HUES6 (cell line): ENCODE data around the gene MEF2A.
A peak's percentile ranks its signal among the peaks of the same experiment; 100 is the strongest.
"Not testable (repeated sequence)": the region's sequence is repeated elsewhere in the genome, so short reads cannot be mapped to it uniquely, and the experiment has no call there.

Experiments
- H3K27ac ChIP-seq: 2 replicates; pipeline ENCODE4 v1.7.0; 2013; ENCODE audit warnings: low read depth, mild to moderate bottlenecking, low read length, inconsistent platforms
- H3K27me3 ChIP-seq: 2 replicates; pipeline ENCODE4 v1.6.1; 2013; ENCODE audit warnings: low read length; ENCODE audit not compliant: control insufficient read depth, insufficient read depth
- H3K36me3 ChIP-seq: 2 replicates; pipeline ENCODE4 v1.6.1; 2013; ENCODE audit warnings: low read length; ENCODE audit not compliant: control insufficient read depth, insufficient read depth
- H3K4me1 ChIP-seq: 2 replicates; pipeline ENCODE4 v1.6.1; 2013; ENCODE audit warnings: low read length; ENCODE audit not compliant: control insufficient read depth, insufficient read depth
- H3K4me3 ChIP-seq: 2 replicates; pipeline ENCODE4 v1.5.1; 2013; ENCODE audit warnings: low read depth, low read length
- H3K9ac ChIP-seq: one replicate; pipeline ENCODE4 v1.6.1; 2013; ENCODE audit warnings: mild to moderate bottlenecking, low read length
- H3K9me3 ChIP-seq: 2 replicates; pipeline ENCODE4 v1.6.1; 2013; ENCODE audit warnings: low read depth, low read length; ENCODE audit not compliant: control insufficient read depth, insufficient read depth

Gene MEF2A

GRCh38 chr15:99731336-99732123 lies 165.7 kb downstream of the MEF2A start:
- Histone ChIP-seq H3K9me3 (no peaks in the 10 kb centered on the region), H3K27me3 (peaks cover 15% of the 10 kb centered on the region), H3K4me1 (peaks cover 25% of the 10 kb centered on the region), H3K27ac (no peak overlapping the region), H3K36me3 (peaks cover 19% of the 10 kb centered on the region), H3K4me3 (peak overlapping the region; percentile 83), H3K9ac (no peak overlapping the region)

GRCh38 chr15:99732124-99732750 lies 166.5 kb downstream of the MEF2A start:
- Histone ChIP-seq H3K4me3 (peak overlapping the region; percentile 83), H3K9ac (peak overlapping the region; percentile 55), H3K27me3 (peaks cover 15% of the 10 kb centered on the region), H3K4me1 (peaks cover 25% of the 10 kb centered on the region), H3K36me3 (peaks cover 19% of the 10 kb centered on the region), H3K9me3 (no peaks in the 10 kb centered on the region), H3K27ac (no peak overlapping the region)

DNA sequence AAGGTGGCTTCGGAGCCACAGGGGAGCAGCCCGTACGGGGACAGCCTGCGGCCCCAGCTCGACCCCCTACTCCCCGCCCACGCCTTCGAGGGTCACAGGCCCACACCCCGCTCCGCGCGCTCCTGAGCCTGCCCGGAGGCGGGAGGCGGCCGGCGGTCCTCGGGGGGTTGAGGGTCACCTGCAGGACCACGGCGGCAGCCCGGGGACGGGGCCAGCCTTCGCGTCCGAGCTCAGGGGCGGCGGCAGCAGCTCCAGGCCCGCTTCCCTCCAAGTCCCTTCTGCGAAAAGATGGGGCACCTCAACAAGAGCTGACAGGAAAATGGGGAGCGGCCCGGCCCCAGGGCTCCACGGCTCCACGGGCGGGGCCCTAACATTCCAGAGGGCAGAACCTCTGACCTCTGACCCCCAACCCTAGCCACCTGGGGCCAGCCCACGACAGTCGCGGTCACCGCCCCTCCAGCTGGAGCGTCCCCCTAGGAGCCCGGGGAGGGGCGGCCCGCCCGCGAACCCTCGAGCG lies 167.0 kb downstream of the MEF2A start:
- no peak overlapping the region; the same call in 1 of the 2 replicates for H3K27ac ChIP-seq
- H3K36me3 ChIP-seq = peaks cover 15% of the 10 kb centered on the region
- H3K27me3 ChIP-seq = peaks cover 15% of the 10 kb centered on the region
- no peaks in the 10 kb centered on the region for H3K9me3 ChIP-seq
- peaks cover 25% of the 10 kb centered on the region for H3K4me1 ChIP-seq
- H3K9ac ChIP-seq = peak overlapping the region; percentile 55
- peak overlapping the region; percentile 83 for H3K4me3 ChIP-seq

GRCh38 chr15:99733268-99734039 lies 167.7 kb downstream of the MEF2A start, which contains the start of gene LYSMD4:
LYSMD4 (minus strand) TSS chr15:99733437; CDS start chr15:99731999, 1,438 bp downstream.
- peaks cover 9% of the 10 kb centered on the region for H3K36me3 ChIP-seq
- H3K27me3 ChIP-seq = peaks cover 15% of the 10 kb centered on the region
- no peaks in the 10 kb centered on the region for H3K9me3 ChIP-seq
- peak within 1 kb of the TSS; percentile 83 for H3K4me3 ChIP-seq
- H3K4me1 ChIP-seq = peaks cover 25% of the 10 kb centered on the region
- H3K27ac ChIP-seq = peak within 1 kb of the TSS; percentile 87
- peak within 1 kb of the TSS; percentile 72 for H3K9ac ChIP-seq

DNA sequence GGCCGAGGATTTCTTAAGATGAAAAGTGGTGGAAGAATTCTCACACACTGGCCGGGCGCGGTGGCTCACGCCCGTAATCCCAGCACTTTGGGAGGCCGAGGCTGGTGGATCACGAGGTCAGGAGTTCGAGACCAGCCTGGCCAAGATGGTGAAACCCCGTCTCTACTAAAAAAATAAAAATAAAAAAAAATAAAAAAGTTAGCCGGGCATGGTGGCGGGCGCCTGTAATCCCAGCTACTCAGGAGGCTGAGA lies 168.2 kb downstream of the MEF2A start:
- H3K9ac ChIP-seq, H3K9me3 ChIP-seq, H3K36me3 ChIP-seq: not testable (repeated sequence)
- H3K27me3 ChIP-seq = peaks cover 15% of the 10 kb centered on the region
- H3K27ac ChIP-seq = 0 out of 2 replicates have a peak overlapping the region, but pooled peaks have one; percentile 87
- H3K4me1 ChIP-seq = peaks cover 25% of the 10 kb centered on the region
- peak overlapping the region; percentile 67 for H3K4me3 ChIP-seq

GRCh38 chr15:99734575-99734974 lies 168.8 kb downstream of the MEF2A start:
- Histone ChIP-seq H3K9me3 (no peaks in the 10 kb centered on the region), H3K36me3 (no peaks in the 10 kb centered on the region), H3K27me3 (peaks cover 15% of the 10 kb centered on the region), H3K27ac (no peak overlapping the region), H3K4me1 (peaks cover 25% of the 10 kb centered on the region), H3K4me3 (no peak overlapping the region), H3K9ac (no peak overlapping the region)

DNA sequence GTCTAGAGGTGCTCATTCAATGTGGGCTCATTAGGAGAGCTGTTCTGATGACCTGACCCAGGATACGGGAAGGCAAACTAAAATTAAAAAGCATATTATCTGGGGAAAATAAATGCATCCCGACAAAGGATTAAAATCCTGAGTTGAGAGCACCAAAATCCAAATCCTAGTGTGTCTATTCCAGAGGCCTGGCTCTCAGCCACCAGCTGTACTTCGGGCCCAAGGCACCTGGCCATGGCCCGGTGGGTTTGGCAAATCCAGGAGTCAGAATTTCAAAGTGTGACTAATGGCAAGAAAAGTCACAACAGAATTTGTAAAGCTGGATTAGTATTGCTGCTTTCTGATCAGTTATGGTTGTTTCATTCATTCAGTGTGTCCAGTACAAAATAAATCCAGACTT lies 170.1 kb downstream of the MEF2A start:
- H3K27ac ChIP-seq = no peak overlapping the region
- H3K4me3 ChIP-seq = no peak overlapping the region
- peaks cover 15% of the 10 kb centered on the region for H3K27me3 ChIP-seq
- no peak overlapping the region for H3K9ac ChIP-seq
- H3K36me3 ChIP-seq = no peaks in the 10 kb centered on the region
- H3K9me3 ChIP-seq = no peaks in the 10 kb centered on the region
- H3K4me1 ChIP-seq = peaks cover 15% of the 10 kb centered on the region

- peaks cover 7% of the 10 kb centered on the region; the same call in 1 of the 2 replicates for H3K4me1 ChIP-seq
- H3K27me3 ChIP-seq = peaks cover 12% of the 10 kb centered on the region
- no peak overlapping the region for H3K27ac ChIP-seq
- H3K9me3 ChIP-seq = no peaks in the 10 kb centered on the region
- no peak overlapping the region for H3K4me3 ChIP-seq
- no peaks in the 10 kb centered on the region for H3K36me3 ChIP-seq
- H3K9ac ChIP-seq = no peak overlapping the region
These were observed 170.9 kb downstream of the MEF2A start for GRCh38 chr15:99736702-99737101.

- Histone ChIP-seq H3K36me3 (no peaks in the 10 kb centered on the region), H3K4me3 (no peak overlapping the region), H3K27ac (no peak overlapping the region), H3K4me1 (no peaks in the 10 kb centered on the region), H3K27me3 (no peaks in the 10 kb centered on the region), H3K9ac (no peak overlapping the region), H3K9me3 (no peaks in the 10 kb centered on the region)
These were observed 172.4 kb downstream of the MEF2A start for GRCh38 chr15:99738021-99738847.

GRCh38 chr15:99741835-99742234 lies 176.1 kb downstream of the MEF2A start:
- Histone ChIP-seq H3K9ac (no peak overlapping the region), H3K9me3 (no peaks in the 10 kb centered on the region), H3K27me3 (no peaks in the 10 kb centered on the region), H3K27ac (no peak overlapping the region), H3K4me1 (no peaks in the 10 kb centered on the region), H3K36me3 (no peaks in the 10 kb centered on the region), H3K4me3 (no peak overlapping the region)
